HG03442 (cell line): ENCODE measurements around the gene IDUA.

Experiments
- ATAC-seq: cut with Tn5 transposase; IDR thresholded peaks from one replicate; pipeline ENCODE4 v1.9.1; 2021; ENCODE audit warnings: mild to moderate bottlenecking, moderate library complexity; ENCODE audit not compliant: unreplicated experiment

The IDUA gene

GRCh38 chr4:1027915-1028238, 41.0 kb downstream of the IDUA start:
- ATAC-seq, result no peak

DNA sequence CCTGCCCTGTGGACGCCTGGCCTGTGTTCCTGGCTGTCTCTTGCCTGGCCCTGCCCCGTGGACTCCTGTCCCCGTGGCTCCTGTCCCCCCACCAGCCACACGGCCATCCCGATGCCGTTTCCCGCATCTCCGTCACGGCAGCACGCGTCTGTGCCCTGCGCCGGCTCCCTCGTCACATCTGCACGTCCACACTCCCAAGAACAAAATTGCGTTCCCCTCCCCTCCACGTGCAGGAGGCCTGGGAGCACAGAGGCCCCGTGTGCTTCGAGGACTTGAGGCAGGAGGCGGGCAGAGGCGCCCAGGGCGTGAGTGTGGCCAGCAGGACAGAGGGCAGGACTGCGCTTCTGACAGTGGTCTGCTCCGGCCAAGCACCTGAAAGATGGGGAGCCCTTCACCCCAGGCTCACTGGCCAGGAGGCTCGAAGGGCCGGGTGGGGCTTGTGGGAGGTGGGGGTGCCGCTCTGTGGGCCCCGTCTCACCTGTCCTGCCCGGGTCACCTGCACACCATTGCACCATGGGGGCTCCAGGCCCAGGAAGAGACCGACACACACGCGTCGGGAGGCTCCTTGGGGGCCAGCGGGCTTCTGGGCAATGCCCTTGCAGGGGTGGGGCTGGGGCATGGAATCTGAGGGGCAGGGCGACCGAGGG, 41.9 kb downstream of the IDUA start:
- ATAC-seq, result no peak

DNA sequence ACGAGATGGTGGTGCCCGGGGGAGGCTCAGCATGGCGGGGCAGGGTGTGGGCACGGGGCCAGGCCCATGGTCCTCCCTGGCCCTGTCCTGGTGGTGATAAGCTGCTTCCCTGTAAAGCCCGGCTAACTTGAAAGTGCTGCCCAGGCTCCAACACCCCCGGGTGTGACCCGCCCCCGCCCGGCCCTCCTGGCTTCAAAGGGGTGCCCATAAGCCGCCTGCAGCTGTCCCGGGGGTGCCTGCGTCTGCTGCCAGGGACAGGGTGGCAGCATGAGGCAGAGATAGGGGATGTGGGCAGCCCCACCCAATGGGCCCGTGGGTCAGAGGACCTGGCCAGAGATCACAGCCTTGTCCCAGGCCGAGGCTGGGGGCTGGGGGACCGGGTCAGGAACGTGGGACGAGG, 42.7 kb downstream of the IDUA start:
- no peak for ATAC-seq

DNA sequence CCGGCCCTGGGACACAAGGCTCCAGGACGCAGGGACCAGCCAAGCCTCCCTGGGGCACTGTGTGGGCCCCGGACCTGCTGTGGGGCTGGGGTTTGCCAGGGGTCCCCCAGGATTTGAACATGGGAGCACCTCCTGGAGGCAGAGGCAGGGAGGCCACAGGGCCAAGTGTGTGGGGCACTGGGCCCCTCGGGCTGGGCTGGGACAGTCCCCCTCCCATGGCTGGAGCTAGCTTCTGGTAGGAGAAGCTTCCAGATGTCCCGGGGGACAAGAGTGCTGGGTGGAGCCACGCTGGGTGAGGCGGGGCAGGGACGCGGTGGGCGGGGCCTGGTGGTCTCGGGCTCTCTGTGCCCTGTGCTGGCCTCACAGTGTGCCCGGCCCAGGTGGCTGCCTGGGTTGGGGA, 43.2 kb downstream of the IDUA start:
- no peak for ATAC-seq

- ATAC-seq, result no peak
These were observed 43.7 kb downstream of the IDUA start for GRCh38 chr4:1030559-1030958.

- no peak for ATAC-seq
These were observed 44.5 kb downstream of the IDUA start for GRCh38 chr4:1031346-1031745.

GRCh38 chr4:1031956-1032795, 45.3 kb downstream of the IDUA start:
- ATAC-seq, result no peak

- ATAC-seq, result no peak
These were observed 46.0 kb downstream of the IDUA start for GRCh38 chr4:1032861-1033260.

DNA sequence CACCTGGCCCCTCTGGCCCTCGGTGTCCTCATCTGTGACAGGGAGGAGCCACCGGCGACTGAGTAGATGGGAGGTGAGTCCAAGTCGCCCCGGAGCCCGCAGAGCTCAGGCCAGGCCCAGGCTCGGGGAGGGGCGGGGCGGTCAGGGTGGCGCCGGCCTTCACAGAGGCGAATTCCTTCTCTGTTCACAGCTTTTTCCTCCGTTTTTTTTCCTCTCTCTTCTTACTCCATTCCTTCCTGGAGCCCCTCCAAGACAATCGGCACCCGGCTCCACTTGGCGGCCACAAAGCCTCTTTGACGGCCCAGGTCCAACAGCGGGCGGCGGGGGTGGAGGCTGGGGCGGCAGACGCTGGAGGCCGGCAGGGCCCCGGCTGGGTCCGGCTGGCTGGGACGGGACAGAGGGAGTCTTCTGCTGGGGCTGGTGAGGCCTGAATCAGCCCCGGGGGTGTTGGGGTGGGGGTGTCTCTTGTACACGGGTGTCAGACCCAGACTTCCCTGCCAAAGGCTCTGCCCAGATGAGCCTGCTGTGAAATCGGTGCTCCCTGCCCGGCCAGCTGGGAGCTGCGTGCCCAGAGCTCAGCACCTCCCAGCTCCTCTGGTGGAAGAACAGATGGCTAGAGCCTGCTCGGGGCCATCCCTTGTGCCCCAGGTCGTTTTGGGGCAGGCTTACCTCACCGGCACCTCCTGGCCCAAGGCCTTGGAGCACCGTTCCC, 47.2 kb downstream of the IDUA start:
- ATAC-seq, result no peak

- ATAC-seq, result no peak
These were observed 48.7 kb downstream of the IDUA start for GRCh38 chr4:1035510-1035909.

- no peak for ATAC-seq
These were observed 49.3 kb downstream of the IDUA start for GRCh38 chr4:1036095-1036494.

DNA sequence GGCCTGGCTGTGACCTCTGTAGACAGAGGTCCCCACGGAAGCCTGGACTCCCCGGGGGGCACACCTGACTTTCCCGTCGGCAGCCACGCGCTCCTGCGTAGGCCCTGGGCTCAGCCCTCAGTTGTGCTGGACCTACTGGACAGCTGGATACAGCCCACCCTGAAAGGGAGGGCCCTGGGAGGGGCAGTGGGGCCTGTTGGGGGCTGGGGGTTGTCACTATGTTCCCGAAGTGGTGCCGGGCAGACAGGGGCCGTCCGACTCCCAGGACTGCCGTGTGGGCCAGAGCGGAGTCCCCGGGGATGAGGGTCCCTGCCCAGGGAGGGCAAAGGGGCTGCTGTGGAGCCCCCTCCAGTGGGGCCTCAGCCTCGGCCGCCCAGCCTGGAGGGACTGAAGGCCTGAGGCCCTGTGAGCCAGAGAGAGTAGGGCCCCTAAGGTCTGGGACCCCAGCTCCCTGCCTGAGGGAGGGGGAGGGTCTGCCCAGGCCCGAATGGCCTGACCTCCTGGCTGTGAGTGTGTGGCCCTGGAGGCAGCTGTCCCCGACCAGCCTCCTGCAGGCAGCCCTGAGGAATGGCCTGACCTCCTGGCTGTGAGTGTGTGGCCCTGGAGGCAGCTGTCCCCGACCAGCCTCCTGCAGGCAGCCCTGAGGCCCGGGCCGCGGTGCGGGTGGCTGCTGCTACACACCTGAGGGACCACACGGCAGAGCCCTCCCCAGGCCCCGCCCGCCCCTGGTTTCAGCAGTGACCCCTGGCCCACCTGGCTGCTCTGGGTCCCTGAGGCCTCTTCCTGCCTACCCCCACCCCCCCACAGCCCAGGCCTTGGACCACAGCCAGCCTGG, 50.3 kb downstream of the IDUA start:
- no peak for ATAC-seq

DNA sequence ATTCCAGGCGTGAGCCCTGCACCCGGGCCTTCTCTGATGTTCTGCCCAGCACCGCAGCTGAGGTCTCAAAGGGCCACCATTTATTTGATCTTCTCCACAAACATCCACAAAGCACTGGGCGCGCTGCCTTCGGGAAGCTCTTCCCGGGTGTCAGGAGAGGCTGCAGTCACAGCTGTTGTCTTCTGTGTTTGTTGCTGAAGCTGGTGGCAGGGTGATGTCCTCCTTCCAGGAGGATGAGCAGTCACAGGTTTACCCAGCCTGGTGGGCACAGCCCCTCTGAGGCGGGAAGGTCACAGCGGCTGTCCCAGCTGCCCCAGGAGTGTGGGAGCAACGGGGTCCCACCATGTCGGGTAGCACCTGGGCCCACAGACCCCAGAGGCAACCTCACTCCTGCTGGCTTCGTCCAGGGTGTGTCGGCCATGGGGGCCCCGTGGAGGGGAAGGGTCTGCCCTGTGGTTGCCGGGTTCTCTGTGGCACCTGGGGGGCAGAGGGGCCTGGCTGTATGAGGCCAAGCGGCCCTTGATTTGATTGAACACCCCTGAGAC, 52.2 kb downstream of the IDUA start:
- no peak for ATAC-seq

DNA sequence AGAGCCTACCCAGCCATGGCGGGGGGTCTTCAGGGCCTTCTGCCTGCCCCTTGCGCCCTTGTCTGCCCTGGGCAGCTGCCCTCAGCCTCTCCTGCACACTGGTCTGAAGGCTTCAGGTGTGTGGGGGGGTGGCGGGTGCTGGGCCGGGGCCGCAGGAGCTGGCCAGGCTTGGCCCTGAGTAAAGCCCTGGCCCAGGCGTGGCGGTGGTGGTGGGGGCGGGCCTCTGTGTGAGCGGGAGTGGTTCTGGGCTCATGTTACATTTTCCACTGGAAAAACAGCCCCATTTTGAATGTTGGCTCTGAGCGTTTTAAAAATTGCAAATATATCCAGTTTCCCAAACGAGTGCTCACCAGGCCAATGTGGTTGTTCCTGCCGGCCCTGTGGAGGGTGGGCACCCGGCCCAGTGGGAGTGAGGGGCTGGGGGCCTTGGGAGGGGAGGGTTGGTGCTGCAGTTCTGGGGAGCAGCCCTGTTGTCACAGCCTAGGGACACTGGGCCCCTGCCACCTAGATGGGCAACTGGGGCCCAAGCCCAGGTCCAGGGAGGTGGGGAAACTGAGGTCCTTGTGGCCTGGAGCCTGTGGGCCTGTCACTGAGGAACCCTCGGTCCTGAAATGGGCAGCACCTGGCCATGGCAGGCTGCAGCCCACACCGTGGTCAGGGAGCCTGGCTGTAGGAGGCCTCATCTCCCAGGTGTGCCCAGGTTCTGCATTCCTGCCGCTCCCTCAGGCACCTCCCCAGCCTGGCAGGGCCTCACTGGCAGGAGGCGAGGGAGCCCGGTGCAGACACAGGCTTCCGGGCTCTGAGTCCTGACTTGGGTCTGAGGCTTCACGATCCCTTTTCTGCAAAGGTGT, 52.9 kb downstream of the IDUA start:
- no peak for ATAC-seq

DNA sequence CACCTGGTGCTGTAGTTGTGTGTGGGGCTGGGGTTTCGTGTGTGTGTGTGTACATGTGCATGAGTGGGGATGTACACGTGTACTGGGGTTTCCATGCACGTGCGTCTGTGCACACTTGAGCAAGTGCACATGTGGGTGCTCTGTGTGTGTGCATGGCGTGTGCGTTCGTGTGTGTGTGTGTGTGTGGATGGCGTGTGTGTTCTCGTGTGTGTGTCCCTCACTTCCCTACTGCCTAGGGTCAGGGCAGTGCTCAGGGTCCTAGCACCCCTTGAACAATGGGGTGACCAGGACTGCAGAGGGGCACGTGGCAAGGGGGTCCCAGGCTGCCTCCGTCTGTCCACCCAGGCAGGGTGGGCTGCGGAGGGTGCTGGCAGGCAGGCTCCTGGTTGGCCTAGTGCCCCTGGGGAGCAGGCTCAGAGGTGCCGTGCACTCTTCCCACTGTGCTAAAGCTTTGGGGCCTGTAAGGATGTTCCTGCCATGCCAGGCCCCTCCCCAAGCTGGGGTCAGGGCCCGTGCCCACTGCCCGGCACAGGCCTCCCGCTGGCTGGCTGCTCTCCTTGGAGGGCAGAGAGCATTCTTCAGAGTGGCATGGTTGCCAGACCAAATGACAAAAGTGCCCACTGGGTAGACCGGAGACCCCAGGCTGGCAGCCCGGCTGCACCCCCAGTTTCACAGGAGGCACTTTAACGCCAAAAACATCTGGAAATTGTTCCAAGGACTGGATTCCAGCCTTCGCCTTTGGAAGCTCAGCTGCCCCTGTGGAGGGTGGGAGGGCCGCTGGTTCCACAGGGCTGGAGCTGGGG, 53.7 kb downstream of the IDUA start:
- no peak for ATAC-seq

- no peak for ATAC-seq
These were observed 54.5 kb downstream of the IDUA start for GRCh38 chr4:1041147-1041935.

- ATAC-seq, result no peak
These were observed 55.1 kb downstream of the IDUA start for GRCh38 chr4:1041936-1042330.

GRCh38 chr4:1042352-1043055, 55.7 kb downstream of the IDUA start:
- ATAC-seq, result no peak
